ENCODE data around the gene AMBRA1.

DNA sequence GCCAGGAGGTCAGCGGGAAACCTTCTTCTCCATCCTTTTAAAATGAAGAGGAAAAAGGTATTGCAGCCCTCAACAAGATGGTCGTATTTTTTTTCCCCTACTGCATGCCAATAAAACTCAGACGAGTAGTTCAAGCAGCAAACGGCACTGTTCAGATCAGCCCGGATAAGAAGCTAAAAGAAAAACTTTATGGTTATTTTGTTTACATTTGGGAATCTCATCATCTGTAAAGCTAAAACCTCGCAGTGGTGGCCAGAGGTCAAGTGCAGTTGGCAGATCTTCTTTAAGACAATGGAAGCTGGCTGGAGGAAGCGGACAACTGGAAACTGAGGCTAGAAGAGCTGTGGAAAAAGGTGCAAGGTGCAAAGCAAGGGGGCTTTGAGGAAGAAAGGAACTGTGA, 171.2 kb downstream of the AMBRA1 start:
- TF ChIP-seq, protein P1, sequence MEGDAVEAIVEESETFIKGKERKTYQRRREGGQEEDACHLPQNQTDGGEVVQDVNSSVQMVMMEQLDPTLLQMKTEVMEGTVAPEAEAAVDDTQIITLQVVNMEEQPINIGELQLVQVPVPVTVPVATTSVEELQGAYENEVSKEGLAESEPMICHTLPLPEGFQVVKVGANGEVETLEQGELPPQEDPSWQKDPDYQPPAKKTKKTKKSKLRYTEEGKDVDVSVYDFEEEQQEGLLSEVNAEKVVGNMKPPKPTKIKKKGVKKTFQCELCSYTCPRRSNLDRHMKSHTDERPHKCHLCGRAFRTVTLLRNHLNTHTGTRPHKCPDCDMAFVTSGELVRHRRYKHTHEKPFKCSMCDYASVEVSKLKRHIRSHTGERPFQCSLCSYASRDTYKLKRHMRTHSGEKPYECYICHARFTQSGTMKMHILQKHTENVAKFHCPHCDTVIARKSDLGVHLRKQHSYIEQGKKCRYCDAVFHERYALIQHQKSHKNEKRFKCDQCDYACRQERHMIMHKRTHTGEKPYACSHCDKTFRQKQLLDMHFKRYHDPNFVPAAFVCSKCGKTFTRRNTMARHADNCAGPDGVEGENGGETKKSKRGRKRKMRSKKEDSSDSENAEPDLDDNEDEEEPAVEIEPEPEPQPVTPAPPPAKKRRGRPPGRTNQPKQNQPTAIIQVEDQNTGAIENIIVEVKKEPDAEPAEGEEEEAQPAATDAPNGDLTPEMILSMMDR (IDR thresholded peaks at IDR 0.05; ENCODE audit: insufficient read depth, low read depth, low read length), result no peak
- TF ChIP-seq EZH2 (IDR thresholded peaks at IDR 0.05; ENCODE audit: insufficient read depth, low read length), result no peak
